Measurements from ENCODE around the gene UTP18. TPM values are rescaled to one million over a fixed set of nuclear protein-coding genes. Genes with fewer than 3 reads are reported as not detected.
A peak's percentile ranks its signal among the peaks of the same experiment; 100 is the strongest.

Gene UTP18
- total and polyA plus RNA-seq, 2 of the 13 experiments (the other 11 are each of a cell fraction or from before 2014, with no cell fraction given) = 35.2 to 104 TPM

GRCh38 chr17:51259564-51260236, 646 bp upstream of the UTP18 start, which contains the start of gene MBTD1 (continued):
- no peak for TF ChIP-seq ZSCAN25 (CRISPR knock-in tag; IDR thresholded peaks at IDR 0.05)
- no peak for TF ChIP-seq ZNF251 (CRISPR knock-in tag; IDR thresholded peaks at IDR 0.05)
- no peak for TF ChIP-seq SP140L (CRISPR knock-in tag; IDR thresholded peaks at IDR 0.05; ENCODE audit: borderline replicate concordance)
- no peak for TF ChIP-seq BRF2 (CRISPR knock-in tag; IDR thresholded peaks at IDR 0.05)
- TF ChIP-seq JDP2 (CRISPR knock-in tag; IDR thresholded peaks at IDR 0.05; ENCODE audit: borderline replicate concordance) = 0 out of 2 replicates have a peak, but pooled peaks have one; percentile 5
- TF ChIP-seq HDAC2 (CRISPR knock-in tag; IDR thresholded peaks at IDR 0.05) = no peak; the same call in 1 of the 2 replicates
- no peak for TF ChIP-seq MBNL3 (CRISPR knock-in tag; conservative IDR thresholded peaks at IDR 0.05)
- no peak for TF ChIP-seq ZNF446 (CRISPR knock-in tag; IDR thresholded peaks at IDR 0.05)
- TF ChIP-seq AHR (CRISPR knock-in tag; IDR thresholded peaks at IDR 0.05) = no peak
- TF ChIP-seq JUND (CRISPR knock-in tag; IDR thresholded peaks at IDR 0.05) = no peak
- TF ChIP-seq PHB2 (IDR thresholded peaks at IDR 0.05; ENCODE audit: partially characterized antibody) = no peak
- TF ChIP-seq MLXIP (CRISPR knock-in tag; IDR thresholded peaks at IDR 0.05; ENCODE audit: borderline replicate concordance) = no peak
- peak; percentile 11; the same call in 1 of the 2 replicates for TF ChIP-seq ZNF556 (CRISPR knock-in tag; IDR thresholded peaks at IDR 0.05; ENCODE audit: borderline replicate concordance)
- peak; percentile 68 for TF ChIP-seq DRAP1 (CRISPR knock-in tag; IDR thresholded peaks at IDR 0.05)
- no peak for TF ChIP-seq ZNF83 (CRISPR knock-in tag; IDR thresholded peaks at IDR 0.05; ENCODE audit: borderline replicate concordance)
- no peak for TF ChIP-seq TARDBP (CRISPR knock-in tag; IDR thresholded peaks at IDR 0.05)
- no peak for TF ChIP-seq AKAP8 (CRISPR knock-in tag; IDR thresholded peaks at IDR 0.05)
- TF ChIP-seq FOSL1 (CRISPR knock-in tag; IDR thresholded peaks at IDR 0.05; ENCODE audit: borderline replicate concordance) = no peak
- no peak for TF ChIP-seq ZNF768 (CRISPR knock-in tag; IDR thresholded peaks at IDR 0.05)
- no peak for TF ChIP-seq SRSF4 (IDR thresholded peaks at IDR 0.05; ENCODE audit: low read depth, low read length, poor library complexity, severe bottlenecking)
- 0 out of 2 replicates have a peak, but pooled peaks have one; percentile 23 for TF ChIP-seq CBX5 (CRISPR knock-in tag; IDR thresholded peaks at IDR 0.05; ENCODE audit: borderline replicate concordance)
- no peak for TF ChIP-seq ZNF644 (CRISPR knock-in tag; IDR thresholded peaks at IDR 0.05; ENCODE audit: low read depth)
- no peak for TF ChIP-seq ZNF547 (CRISPR knock-in tag; IDR thresholded peaks at IDR 0.05)
- TF ChIP-seq ZNF720 (CRISPR knock-in tag; IDR thresholded peaks at IDR 0.05) = no peak
- TF ChIP-seq ZNF550 (CRISPR knock-in tag; IDR thresholded peaks at IDR 0.05; ENCODE audit: borderline replicate concordance) = no peak
- TF ChIP-seq WIZ (CRISPR knock-in tag; IDR thresholded peaks at IDR 0.05) = no peak
- no peak for TF ChIP-seq ATF5 (CRISPR knock-in tag; IDR thresholded peaks at IDR 0.05; ENCODE audit: low read depth)

Measured in HepG2 (cell line).